ENCODE results near the gene NDRG4.
A peak's percentile ranks its signal among the peaks of the same experiment; 100 is the strongest.

NDRG4 gene

GRCh38 chr16:58495521-58496331, 4.2 kb upstream of the NDRG4 start:
- DNase-seq: no peak

- DNase-seq: no peak
These were observed 2.5 kb upstream of the NDRG4 start for GRCh38 chr16:58497468-58497867.

GRCh38 chr16:58497935-58498334, 2.0 kb upstream of the NDRG4 start:
- DNase-seq: no peak

- no peak for DNase-seq
These were observed 1.4 kb upstream of the NDRG4 start for GRCh38 chr16:58498341-58499091.

GRCh38 chr16:58499092-58499511, 841 bp upstream of the NDRG4 start:
- DNase-seq: no peak

- no peak for DNase-seq
These were observed 693 bp downstream of the NDRG4 start for GRCh38 chr16:58500430-58501241.

- DNase-seq: peak; percentile 22
These were observed 1.5 kb downstream of the NDRG4 start for GRCh38 chr16:58501242-58502131.

GRCh38 chr16:58502217-58502921, 2.4 kb downstream of the NDRG4 start:
- DNase-seq: no peak

- DNase-seq: no peak
These were observed 3.4 kb downstream of the NDRG4 start for GRCh38 chr16:58503166-58503862.

GRCh38 chr16:58503863-58504688, 4.1 kb downstream of the NDRG4 start:
- DNase-seq: no peak

- DNase-seq: no peak
These were observed 6.6 kb downstream of the NDRG4 start for GRCh38 chr16:58506241-58507194.

- DNase-seq: no peak
These were observed 7.4 kb downstream of the NDRG4 start for GRCh38 chr16:58507195-58507962.

- DNase-seq: no peak
These were observed 8.2 kb downstream of the NDRG4 start for GRCh38 chr16:58507963-58508670.

- no peak for DNase-seq
These were observed 8.8 kb downstream of the NDRG4 start for GRCh38 chr16:58508671-58509251.

- DNase-seq: no peak
These were observed 9.5 kb downstream of the NDRG4 start for GRCh38 chr16:58509256-58510096.

Measured in stimulated activated naive CD4-positive, alpha-beta T cell treated with Interleukin-2 at 50 U/mL for 16 hours (primary cell).